ENCODE results near the gene LTC4S. TPM values are rescaled to one million over a fixed set of nuclear protein-coding genes. Genes with fewer than 3 reads are reported as not detected.

Gene LTC4S
- total and polyA plus RNA-seq, 2 experiments from 2014 or later: 5.8 to 10.1 TPM

DNA sequence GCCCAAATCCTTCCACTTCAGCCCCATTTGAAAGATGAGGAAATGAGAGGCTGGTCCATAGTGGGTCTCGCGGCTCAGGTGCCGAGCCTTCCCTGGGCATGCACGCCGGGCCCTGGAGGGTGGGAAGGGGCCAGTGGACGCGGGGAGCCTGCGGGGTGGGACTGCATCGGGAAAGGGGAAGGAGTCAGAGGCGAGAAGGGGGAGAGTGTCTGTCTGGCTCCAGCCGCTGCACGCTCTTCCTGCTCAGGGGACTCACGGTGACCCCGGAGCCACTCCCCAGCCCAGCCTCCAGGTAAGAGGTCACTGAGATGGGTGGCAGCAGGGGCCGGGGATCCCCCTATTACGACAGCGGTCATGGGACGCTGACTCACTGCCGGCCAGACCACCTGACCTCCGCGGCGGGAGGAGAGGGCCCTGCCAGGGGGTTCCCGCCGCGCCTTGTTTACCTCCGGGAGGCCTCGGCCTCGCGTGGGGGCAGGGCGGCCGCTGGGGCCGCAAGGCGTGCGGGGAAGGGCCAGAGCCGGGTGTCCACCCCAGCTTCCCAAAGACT is 25.0 kb downstream of the LTC4S start:
- peaks cover 33% of the 10 kb centered on the region for H3K4me1 ChIP-seq (ENCODE audit: insufficient read depth)
- TF ChIP-seq CREB1 (CRISPR knock-in tag; IDR thresholded peaks at IDR 0.05; ENCODE audit: low read depth): peak; percentile 81
- no peak for TF ChIP-seq JUNB (IDR thresholded peaks at IDR 0.05; ENCODE audit: unreplicated experiment)
- TF ChIP-seq, protein P1, sequence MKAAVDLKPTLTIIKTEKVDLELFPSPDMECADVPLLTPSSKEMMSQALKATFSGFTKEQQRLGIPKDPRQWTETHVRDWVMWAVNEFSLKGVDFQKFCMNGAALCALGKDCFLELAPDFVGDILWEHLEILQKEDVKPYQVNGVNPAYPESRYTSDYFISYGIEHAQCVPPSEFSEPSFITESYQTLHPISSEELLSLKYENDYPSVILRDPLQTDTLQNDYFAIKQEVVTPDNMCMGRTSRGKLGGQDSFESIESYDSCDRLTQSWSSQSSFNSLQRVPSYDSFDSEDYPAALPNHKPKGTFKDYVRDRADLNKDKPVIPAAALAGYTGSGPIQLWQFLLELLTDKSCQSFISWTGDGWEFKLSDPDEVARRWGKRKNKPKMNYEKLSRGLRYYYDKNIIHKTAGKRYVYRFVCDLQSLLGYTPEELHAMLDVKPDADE (IDR thresholded peaks at IDR 0.05): 0 out of 2 replicates have a peak, but pooled peaks have one; percentile 36
- TF ChIP-seq, protein P2, sequence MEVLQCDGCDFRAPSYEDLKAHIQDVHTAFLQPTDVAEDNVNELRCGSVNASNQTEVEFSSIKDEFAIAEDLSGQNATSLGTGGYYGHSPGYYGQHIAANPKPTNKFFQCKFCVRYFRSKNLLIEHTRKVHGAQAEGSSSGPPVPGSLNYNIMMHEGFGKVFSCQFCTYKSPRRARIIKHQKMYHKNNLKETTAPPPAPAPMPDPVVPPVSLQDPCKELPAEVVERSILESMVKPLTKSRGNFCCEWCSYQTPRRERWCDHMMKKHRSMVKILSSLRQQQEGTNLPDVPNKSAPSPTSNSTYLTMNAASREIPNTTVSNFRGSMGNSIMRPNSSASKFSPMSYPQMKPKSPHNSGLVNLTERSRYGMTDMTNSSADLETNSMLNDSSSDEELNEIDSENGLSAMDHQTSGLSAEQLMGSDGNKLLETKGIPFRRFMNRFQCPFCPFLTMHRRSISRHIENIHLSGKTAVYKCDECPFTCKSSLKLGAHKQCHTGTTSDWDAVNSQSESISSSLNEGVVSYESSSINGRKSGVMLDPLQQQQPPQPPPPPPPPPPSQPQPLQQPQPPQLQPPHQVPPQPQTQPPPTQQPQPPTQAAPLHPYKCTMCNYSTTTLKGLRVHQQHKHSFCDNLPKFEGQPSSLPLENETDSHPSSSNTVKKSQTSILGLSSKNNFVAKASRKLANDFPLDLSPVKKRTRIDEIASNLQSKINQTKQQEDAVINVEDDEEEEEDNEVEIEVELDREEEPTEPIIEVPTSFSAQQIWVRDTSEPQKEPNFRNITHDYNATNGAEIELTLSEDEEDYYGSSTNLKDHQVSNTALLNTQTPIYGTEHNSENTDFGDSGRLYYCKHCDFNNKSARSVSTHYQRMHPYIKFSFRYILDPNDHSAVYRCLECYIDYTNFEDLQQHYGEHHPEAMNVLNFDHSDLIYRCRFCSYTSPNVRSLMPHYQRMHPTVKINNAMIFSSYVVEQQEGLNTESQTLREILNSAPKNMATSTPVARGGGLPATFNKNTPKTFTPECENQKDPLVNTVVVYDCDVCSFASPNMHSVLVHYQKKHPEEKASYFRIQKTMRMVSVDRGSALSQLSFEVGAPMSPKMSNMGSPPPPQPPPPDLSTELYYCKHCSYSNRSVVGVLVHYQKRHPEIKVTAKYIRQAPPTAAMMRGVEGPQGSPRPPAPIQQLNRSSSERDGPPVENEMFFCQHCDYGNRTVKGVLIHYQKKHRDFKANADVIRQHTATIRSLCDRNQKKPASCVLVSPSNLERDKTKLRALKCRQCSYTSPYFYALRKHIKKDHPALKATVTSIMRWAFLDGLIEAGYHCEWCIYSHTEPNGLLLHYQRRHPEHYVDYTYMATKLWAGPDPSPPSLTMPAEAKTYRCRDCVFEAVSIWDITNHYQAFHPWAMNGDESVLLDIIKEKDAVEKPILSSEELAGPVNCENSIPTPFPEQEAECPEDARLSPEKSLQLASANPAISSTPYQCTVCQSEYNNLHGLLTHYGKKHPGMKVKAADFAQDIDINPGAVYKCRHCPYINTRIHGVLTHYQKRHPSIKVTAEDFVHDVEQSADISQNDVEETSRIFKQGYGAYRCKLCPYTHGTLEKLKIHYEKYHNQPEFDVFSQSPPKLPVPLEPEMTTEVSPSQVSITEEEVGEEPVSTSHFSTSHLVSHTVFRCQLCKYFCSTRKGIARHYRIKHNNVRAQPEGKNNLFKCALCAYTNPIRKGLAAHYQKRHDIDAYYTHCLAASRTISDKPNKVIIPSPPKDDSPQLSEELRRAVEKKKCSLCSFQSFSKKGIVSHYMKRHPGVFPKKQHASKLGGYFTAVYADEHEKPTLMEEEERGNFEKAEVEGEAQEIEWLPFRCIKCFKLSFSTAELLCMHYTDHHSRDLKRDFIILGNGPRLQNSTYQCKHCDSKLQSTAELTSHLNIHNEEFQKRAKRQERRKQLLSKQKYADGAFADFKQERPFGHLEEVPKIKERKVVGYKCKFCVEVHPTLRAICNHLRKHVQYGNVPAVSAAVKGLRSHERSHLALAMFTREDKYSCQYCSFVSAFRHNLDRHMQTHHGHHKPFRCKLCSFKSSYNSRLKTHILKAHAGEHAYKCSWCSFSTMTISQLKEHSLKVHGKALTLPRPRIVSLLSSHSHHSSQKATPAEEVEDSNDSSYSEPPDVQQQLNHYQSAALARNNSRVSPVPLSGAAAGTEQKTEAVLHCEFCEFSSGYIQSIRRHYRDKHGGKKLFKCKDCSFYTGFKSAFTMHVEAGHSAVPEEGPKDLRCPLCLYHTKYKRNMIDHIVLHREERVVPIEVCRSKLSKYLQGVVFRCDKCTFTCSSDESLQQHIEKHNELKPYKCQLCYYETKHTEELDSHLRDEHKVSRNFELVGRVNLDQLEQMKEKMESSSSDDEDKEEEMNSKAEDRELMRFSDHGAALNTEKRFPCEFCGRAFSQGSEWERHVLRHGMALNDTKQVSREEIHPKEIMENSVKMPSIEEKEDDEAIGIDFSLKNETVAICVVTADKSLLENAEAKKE (CRISPR knock-in tag; IDR thresholded peaks at IDR 0.05): no peak
- peak; percentile 52 for TF ChIP-seq POLR2AphosphoS5 (IDR thresholded peaks at IDR 0.05; ENCODE audit: low read depth)
- no peak for TF ChIP-seq STAT1 (IDR thresholded peaks at IDR 0.05; ENCODE audit: unreplicated experiment)
- no peak for TF ChIP-seq CTCF (conservative IDR thresholded peaks at IDR 0.05; ENCODE audit: low read depth in 2 of 2)
- H2AFZ ChIP-seq: no peak overlapping the region; the same call in 1 of the 2 replicates
- DNase-seq (ENCODE audit: low spot score): peak; percentile 85
- peaks cover 11% of the 10 kb centered on the region for H4K20me1 ChIP-seq (replicated peaks; ENCODE audit: insufficient read depth)
- peaks cover 12% of the 10 kb centered on the region; the same call in 1 of the 2 replicates for H3K27me3 ChIP-seq (ENCODE audit: insufficient read depth)
- H3K27ac Mint-ChIP-seq: no peak overlapping the region
- ATAC-seq: peak; percentile 19
- H3K4me3 ChIP-seq: peak overlapping the region; percentile 51
- H3K36me3 ChIP-seq (ENCODE audit: insufficient read depth): peaks cover 4% of the 10 kb centered on the region; the same call in 1 of the 2 replicates
- peaks cover 28% of the 10 kb centered on the region for H3F3A ChIP-seq (replicated peaks; ENCODE audit: low read depth)
- H3K4me1 Mint-ChIP-seq: peaks cover 37% of the 10 kb centered on the region
- H3K27ac ChIP-seq (ENCODE audit: low read depth): no peak overlapping the region
- no peaks in the 10 kb centered on the region for H3K9me2 ChIP-seq (ENCODE audit: insufficient read depth)
- H3K27me3 Mint-ChIP-seq (ENCODE audit: insufficient read depth, low read depth, poor library complexity): peaks cover 34% of the 10 kb centered on the region
- H3K9me3 Mint-ChIP-seq: no peaks in the 10 kb centered on the region
- H3K4me2 ChIP-seq: peak overlapping the region; percentile 83
- peaks cover 21% of the 10 kb centered on the region for H3K79me2 ChIP-seq (replicated peaks; ENCODE audit: insufficient read depth)
- H3K4me3 Mint-ChIP-seq: peak overlapping the region; percentile 64
- peaks cover 32% of the 10 kb centered on the region for H3K36me3 Mint-ChIP-seq (ENCODE audit: low read depth)
